Kidney (tissue), 14 donors: ENCODE data around the gene ADGRV1. TPM values are rescaled to one million over a fixed set of nuclear protein-coding genes. Genes with fewer than 3 reads are reported as not detected.
A peak's percentile ranks its signal among the peaks of the same experiment; 100 is the strongest.
"Not testable (repeated sequence)": the region's sequence is repeated elsewhere in the genome, so short reads cannot be mapped to it uniquely, and the experiment has no call there.

Experiments used
- DNase-seq, 5 donors: peaks; one replicate each; pipeline ENCODE4 v3.0.0-alpha.2; 2013 to 2020
- FAIRE-seq: peaks from 2 replicates; lab custom pipeline; 2012; peaks lifted over from hg19 to GRCh38; lab: Jason Lieb, UNC
- H3K27ac ChIP-seq, 2 donors: one replicate each; pipeline ENCODE4 v1.7.0; 2013; ENCODE audit warnings: low read depth in 2 of 2, low read length in 2 of 2, inconsistent platforms in 1 of 2
- H3K27me3 ChIP-seq: one replicate; pipeline ENCODE4 v1.7.1; 2013; ENCODE audit warnings: low read length, inconsistent platforms; ENCODE audit not compliant: control insufficient read depth, insufficient read depth
- H3K36me3 ChIP-seq, 3 donors: one replicate each; pipeline versions ENCODE4 v1.7.0 to v1.7.1; 2013; ENCODE audit warnings: low read length in 3 of 3, control low read depth in 1 of 3, inconsistent platforms in 1 of 3; ENCODE audit not compliant: insufficient read depth in 3 of 3, control insufficient read depth in 2 of 3
- H3K4me1 ChIP-seq, 3 donors: one replicate each; pipeline versions ENCODE4 v1.7.0 to v1.7.1; 2013; ENCODE audit warnings: low read length in 3 of 3, inconsistent platforms in 1 of 3, low read depth in 1 of 3; ENCODE audit not compliant: control insufficient read depth in 2 of 3, insufficient read depth in 2 of 3
- H3K4me3 ChIP-seq, 3 donors: one replicate each; pipeline versions ENCODE4 v1.7.0 to v1.8.1; 2013; ENCODE audit warnings: low read length in 3 of 3, control low read depth in 1 of 3, inconsistent platforms in 1 of 3
- H3K9ac ChIP-seq, 3 donors: one replicate each; pipeline versions ENCODE4 v1.7.0 to v1.7.1; 2013; ENCODE audit warnings: low read length in 3 of 3, control low read depth in 1 of 3, inconsistent platforms in 1 of 3
- H3K9me3 ChIP-seq, 3 donors: one replicate each; pipeline versions ENCODE4 v1.7.0 to v1.7.1; 2013; ENCODE audit warnings: low read length in 3 of 3, control low read depth in 1 of 3, inconsistent platforms in 1 of 3; ENCODE audit not compliant: control insufficient read depth in 2 of 3, insufficient read depth in 1 of 3
- CTCF ChIP-seq: IDR thresholded peaks from 3 replicates; pipeline ENCODE4 v1.5.1; 2012; ENCODE audit warnings: mild to moderate bottlenecking, moderate library complexity, borderline replicate concordance; ENCODE audit not compliant: insufficient read depth; ENCODE audit errors: extremely low read depth
- intact Hi-C: fragments of 100-400 bp; cut with DNase I; formaldehyde crosslinking; loops from one replicate; pipeline ENCODE4 v1.11.1; 2022
- polyA plus RNA-seq: library from polyadenylated mRNA; stranded (reverse); fragments of 350-450 nt; fragmentation: Illumina TruSeq; extraction: RNeasy Lipid Tissue Mini Kit (QIAGEN cat#74804); gene quantifications from one replicate; pipeline ENCODE4 v1.2.3, GENCODE V29; 2014; ENCODE audit warnings: low read depth, low replicate concordance; ENCODE audit not compliant: insufficient read depth
- total RNA-seq: library from RNA; stranded (reverse); fragmentation: NEBNext Ultra II Directional; extraction: Animal tissue kit (Norgen Biotek cat#: 25700); gene quantifications from one replicate; pipeline ENCODE4 v1.2.1, GENCODE V29; 2021
- donor health status: control.
- donor health status: control.
- donor health status: control.
- donor health status: control.
- donor health status: control.
- donor health status: DM: yes; HTN: yes; CAD: no.
- donor health status: Normal renal cell carcinoma (clear cell type).

Gene ADGRV1
- total and polyA plus RNA-seq, 2 donors from 2014 or later: 7.0 to 7.3 TPM

GRCh38 chr5:90793183-90793582, 234.6 kb downstream of the ADGRV1 start:
- no peak overlapping the region for H3K27ac ChIP-seq
- H3K9me3 ChIP-seq: no peaks in the 10 kb centered on the region
- intact Hi-C loops: no loop called here
- no peak overlapping the region for H3K4me3 ChIP-seq
- H3K36me3 ChIP-seq: no peaks in the 10 kb centered on the region
- no peaks in the 10 kb centered on the region for H3K4me1 ChIP-seq
- DNase-seq: no peak
- no peak for FAIRE-seq
- TF ChIP-seq CTCF: no peak
- no peak overlapping the region for H3K9ac ChIP-seq
- H3K27me3 ChIP-seq: no peaks in the 10 kb centered on the region

GRCh38 chr5:90796919-90797318, 238.3 kb downstream of the ADGRV1 start:
- H3K4me1 ChIP-seq, H3K9me3 ChIP-seq, intact Hi-C loops, DNase-seq, H3K36me3 ChIP-seq, H3K27me3 ChIP-seq, FAIRE-seq, H3K27ac ChIP-seq, H3K4me3 ChIP-seq, H3K9ac ChIP-seq: not testable (repeated sequence)

- H3K4me1 ChIP-seq, H3K36me3 ChIP-seq, H3K4me3 ChIP-seq, H3K27me3 ChIP-seq, H3K9ac ChIP-seq, intact Hi-C loops, DNase-seq, H3K9me3 ChIP-seq, FAIRE-seq, H3K27ac ChIP-seq: not testable (repeated sequence)
Measured at GRCh38 chr5:90800082-90800481, 241.5 kb downstream of the ADGRV1 start.

GRCh38 chr5:90800515-90800914, 241.9 kb downstream of the ADGRV1 start:
- H3K27me3 ChIP-seq, H3K4me1 ChIP-seq, H3K36me3 ChIP-seq, H3K9ac ChIP-seq, H3K4me3 ChIP-seq, H3K9me3 ChIP-seq, H3K27ac ChIP-seq, DNase-seq, FAIRE-seq, intact Hi-C loops: not testable (repeated sequence)

- intact Hi-C loops: no loop called here
- H3K9ac ChIP-seq: no peak overlapping the region
- peak; percentile 63 for TF ChIP-seq CTCF
Measured at GRCh38 chr5:90802474-90803317, 244.1 kb downstream of the ADGRV1 start.

More at GRCh38 chr5:90802474-90803317, 244.1 kb downstream of the ADGRV1 start:
- no peak overlapping the region for H3K4me3 ChIP-seq
- peak; percentile 27 for FAIRE-seq
- no peaks in the 10 kb centered on the region for H3K27me3 ChIP-seq
- H3K9me3 ChIP-seq: no peaks in the 10 kb centered on the region
- DNase-seq: peak in 3 of 5 donors; percentile 12 to 57 (median 40)
- no peak overlapping the region for H3K27ac ChIP-seq
- H3K36me3 ChIP-seq: no peaks in the 10 kb centered on the region
- H3K4me1 ChIP-seq: no peaks in the 10 kb centered on the region
